Activated T-helper 1 cell treated with anti-CD3 and anti-CD28 coated beads, Interleukin-12 subunit alpha, Interleukin-12 subunit beta, Interleukin-2, Interleukin-4 antibody, amounts not matched to agents 30 ng/mL and 10 ng/mL and 1 ng/mL, durations not matched to agents 14 hours and 24 hours and 36 hours (primary cell): ENCODE results near the gene SNX19. TPM values are rescaled to one million over a fixed set of nuclear protein-coding genes. Genes with fewer than 3 reads are reported as not detected.
A peak's percentile ranks its signal among the peaks of the same experiment; 100 is the strongest.
"Not testable (repeated sequence)": the region's sequence is repeated elsewhere in the genome, so short reads cannot be mapped to it uniquely, and the experiment has no call there.

Experiments used
- DNase-seq: peaks from one replicate; pipeline ENCODE4 v3.0.0; 2021; ENCODE audit warnings: low spot score
- H3K27ac Mint-ChIP-seq: one replicate; pipeline ENCODE4 v1.8.0; 2021; ENCODE audit warnings: mild to moderate bottlenecking, mixed read lengths
- H3K27me3 Mint-ChIP-seq: one replicate; pipeline ENCODE4 v1.8.0; 2022; ENCODE audit warnings: mild to moderate bottlenecking, moderate library complexity, mixed read lengths; ENCODE audit not compliant: insufficient read depth
- H3K36me3 Mint-ChIP-seq: one replicate; pipeline ENCODE4 v1.8.0; 2021; ENCODE audit warnings: low read depth, mixed read lengths
- H3K4me1 Mint-ChIP-seq: one replicate; pipeline ENCODE4 v1.8.0; 2021; ENCODE audit warnings: low read depth, mixed read lengths
- H3K4me3 Mint-ChIP-seq: one replicate; pipeline ENCODE4 v1.8.0; 2021; ENCODE audit warnings: mild to moderate bottlenecking, moderate library complexity, mixed read lengths
- H3K9me3 Mint-ChIP-seq: one replicate; pipeline ENCODE4 v1.8.0; 2021; ENCODE audit warnings: mixed read lengths
- intact Hi-C: fragments of 100-400 bp; cut with micrococcal nuclease; formaldehyde crosslinking; loops from one replicate; pipeline ENCODE4 v1.15.1; 2024
- total RNA-seq: library from RNA; stranded (reverse); gene quantifications from 2 replicates; pipeline ENCODE4 v1.2.3, GENCODE V29; 2022

Gene SNX19, protein sequence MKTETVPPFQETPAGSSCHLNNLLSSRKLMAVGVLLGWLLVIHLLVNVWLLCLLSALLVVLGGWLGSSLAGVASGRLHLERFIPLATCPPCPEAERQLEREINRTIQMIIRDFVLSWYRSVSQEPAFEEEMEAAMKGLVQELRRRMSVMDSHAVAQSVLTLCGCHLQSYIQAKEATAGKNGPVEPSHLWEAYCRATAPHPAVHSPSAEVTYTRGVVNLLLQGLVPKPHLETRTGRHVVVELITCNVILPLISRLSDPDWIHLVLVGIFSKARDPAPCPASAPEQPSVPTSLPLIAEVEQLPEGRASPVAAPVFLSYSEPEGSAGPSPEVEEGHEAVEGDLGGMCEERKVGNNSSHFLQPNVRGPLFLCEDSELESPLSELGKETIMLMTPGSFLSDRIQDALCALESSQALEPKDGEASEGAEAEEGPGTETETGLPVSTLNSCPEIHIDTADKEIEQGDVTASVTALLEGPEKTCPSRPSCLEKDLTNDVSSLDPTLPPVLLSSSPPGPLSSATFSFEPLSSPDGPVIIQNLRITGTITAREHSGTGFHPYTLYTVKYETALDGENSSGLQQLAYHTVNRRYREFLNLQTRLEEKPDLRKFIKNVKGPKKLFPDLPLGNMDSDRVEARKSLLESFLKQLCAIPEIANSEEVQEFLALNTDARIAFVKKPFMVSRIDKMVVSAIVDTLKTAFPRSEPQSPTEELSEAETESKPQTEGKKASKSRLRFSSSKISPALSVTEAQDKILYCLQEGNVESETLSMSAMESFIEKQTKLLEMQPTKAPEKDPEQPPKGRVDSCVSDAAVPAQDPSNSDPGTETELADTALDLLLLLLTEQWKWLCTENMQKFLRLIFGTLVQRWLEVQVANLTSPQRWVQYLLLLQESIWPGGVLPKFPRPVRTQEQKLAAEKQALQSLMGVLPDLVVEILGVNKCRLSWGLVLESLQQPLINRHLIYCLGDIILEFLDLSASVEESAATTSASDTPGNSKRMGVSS
- total RNA-seq, result 58.5 and 60.7 TPM in 2 replicates

DNA sequence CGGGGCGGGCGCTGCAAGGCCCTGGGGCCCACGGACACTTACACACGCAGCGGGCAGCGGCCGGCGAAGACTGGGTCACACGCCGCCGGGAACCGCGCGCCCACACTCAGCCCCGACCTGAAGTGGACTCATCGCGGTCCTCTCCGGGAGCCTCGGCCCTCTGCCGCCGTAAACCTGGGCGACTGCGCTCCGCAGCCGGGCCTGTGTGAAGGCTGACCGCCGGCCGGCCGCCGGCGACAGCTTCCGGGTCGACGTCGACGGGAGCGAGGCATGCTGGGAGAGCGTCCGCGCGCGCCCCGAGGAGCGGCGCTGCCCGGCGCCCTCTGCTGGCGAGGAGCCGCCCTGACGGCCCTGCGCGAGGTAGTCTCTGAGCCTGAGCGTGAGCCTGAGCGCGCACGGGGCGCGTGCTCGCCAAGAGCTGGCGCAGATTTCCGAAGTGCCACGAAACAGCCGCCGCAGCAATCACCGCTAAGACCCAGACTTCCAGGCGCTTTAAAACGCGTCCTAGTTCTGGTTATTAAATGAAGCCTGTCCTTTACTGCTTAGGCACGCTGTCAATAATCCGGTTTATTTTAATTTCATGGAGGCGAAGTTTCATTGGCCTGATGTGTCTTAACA, at the start of gene SNX19:
Gene SNX19 (minus strand): TSS at position 242 of the 618 bp plus-strand sequence. CDS start 540 bp downstream, outside the sequence.
- peak; percentile 90 for DNase-seq
- peaks cover 8% of the 10 kb centered on the region for H3K27me3 Mint-ChIP-seq
- no peaks in the 10 kb centered on the region for H3K9me3 Mint-ChIP-seq
- H3K4me1 Mint-ChIP-seq, result peaks cover 33% of the 10 kb centered on the region
- peak within 1 kb of the TSS; percentile 63 for H3K27ac Mint-ChIP-seq
- peak within 1 kb of the TSS; percentile 87 for H3K4me3 Mint-ChIP-seq
- intact Hi-C loops, result loop anchor here (1.0 to 10.0 kb wide), 9 partner anchors 22 to 1638 kb away; partner anchors contain the start of genes APLP2, NFRKB and ZBTB44
- peaks cover 23% of the 10 kb centered on the region for H3K36me3 Mint-ChIP-seq

DNA sequence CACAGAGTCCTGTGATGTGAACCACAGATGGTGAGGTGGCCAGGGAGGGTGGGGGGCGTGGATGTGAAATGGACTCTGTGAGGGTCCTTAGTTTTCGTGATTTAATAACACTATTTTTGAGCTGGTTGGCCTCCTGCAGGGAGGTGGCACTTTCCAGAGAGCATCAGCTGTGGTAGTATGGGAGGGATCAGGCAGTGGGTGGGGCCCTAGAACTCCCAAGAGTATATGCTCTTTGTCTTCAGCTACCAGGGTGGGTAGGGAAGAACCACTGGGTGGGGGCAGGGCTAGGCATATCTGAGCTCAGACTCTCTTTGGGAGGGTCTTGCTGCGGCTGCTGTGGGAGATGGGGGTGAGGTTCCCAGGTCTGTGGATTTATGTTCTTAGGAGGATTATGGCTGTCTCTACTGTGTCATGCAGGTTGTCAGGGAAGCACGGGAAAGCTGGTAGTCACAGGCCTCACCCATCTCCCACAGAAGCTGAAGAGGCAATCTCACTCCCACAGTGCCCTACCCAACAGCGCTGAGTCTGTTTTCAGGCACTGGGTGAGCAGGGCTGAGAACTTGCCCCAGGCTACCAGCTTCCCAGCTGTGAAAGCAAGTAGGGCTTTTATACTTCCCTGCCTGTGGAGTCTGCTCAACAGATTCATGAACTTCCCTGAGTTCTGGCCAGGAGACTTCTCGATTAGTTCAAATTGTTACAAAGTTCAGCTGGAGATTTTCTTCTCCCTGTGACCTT, 47.9 kb upstream of the SNX19 start:
- no peaks in the 10 kb centered on the region for H3K4me1 Mint-ChIP-seq
- no peak overlapping the region for H3K27ac Mint-ChIP-seq
- H3K36me3 Mint-ChIP-seq, result no peaks in the 10 kb centered on the region
- intact Hi-C loops, result no loop called here
- no peak overlapping the region for H3K4me3 Mint-ChIP-seq
- no peaks in the 10 kb centered on the region for H3K27me3 Mint-ChIP-seq
- no peaks in the 10 kb centered on the region for H3K9me3 Mint-ChIP-seq
- no peak for DNase-seq

DNA sequence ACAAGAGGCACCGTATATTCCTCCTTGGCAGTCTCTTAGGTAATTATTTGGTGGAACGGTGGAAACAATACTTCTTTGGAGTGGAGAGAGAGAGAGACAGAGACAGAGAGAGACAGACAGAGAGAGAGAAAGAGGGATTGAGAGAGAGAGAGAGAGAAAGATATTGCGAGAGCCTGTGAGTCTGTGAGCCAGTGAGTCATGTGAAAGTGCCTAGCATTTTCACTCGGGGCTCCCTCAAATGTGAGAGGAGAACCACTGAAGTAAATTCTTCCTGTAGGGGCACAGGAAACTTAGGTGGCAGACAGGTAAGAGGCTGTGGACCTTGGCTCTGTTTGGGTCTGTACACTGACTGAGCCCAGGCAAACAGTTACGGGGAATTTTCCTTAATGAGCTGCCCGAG, 31.6 kb upstream of the SNX19 start:
- no peaks in the 10 kb centered on the region for H3K36me3 Mint-ChIP-seq
- DNase-seq, result no peak
- peaks cover 9% of the 10 kb centered on the region for H3K4me1 Mint-ChIP-seq
- H3K4me3 Mint-ChIP-seq, result no peak overlapping the region
- no peak overlapping the region for H3K27ac Mint-ChIP-seq
- intact Hi-C loops, result no loop called here
- no peaks in the 10 kb centered on the region for H3K27me3 Mint-ChIP-seq
- H3K9me3 Mint-ChIP-seq, result no peaks in the 10 kb centered on the region

DNA sequence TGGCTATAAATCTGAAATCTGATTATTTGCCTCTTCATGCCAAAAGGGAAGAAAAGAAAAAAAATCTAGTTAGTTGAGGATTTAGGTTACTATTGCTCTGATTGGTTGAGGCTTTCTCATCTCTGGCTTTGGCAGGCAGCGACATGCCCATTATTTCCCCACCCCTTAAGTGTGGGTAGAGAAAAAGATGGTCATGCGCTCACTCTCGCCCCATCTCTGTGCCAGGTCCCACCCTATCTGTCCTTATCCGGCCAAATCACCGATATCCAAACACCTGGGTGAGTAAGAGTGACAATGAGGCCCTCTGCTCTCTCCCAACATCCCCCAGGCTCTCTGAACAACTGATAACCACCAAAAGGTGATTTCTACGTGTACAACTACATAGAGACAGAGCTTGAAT, 31.2 kb upstream of the SNX19 start:
- no peak overlapping the region for H3K27ac Mint-ChIP-seq
- DNase-seq, result no peak
- peaks cover 9% of the 10 kb centered on the region for H3K4me1 Mint-ChIP-seq
- no peak overlapping the region for H3K4me3 Mint-ChIP-seq
- intact Hi-C loops, result no loop called here
- H3K9me3 Mint-ChIP-seq, result no peaks in the 10 kb centered on the region
- H3K36me3 Mint-ChIP-seq, result no peaks in the 10 kb centered on the region
- H3K27me3 Mint-ChIP-seq, result no peaks in the 10 kb centered on the region

DNA sequence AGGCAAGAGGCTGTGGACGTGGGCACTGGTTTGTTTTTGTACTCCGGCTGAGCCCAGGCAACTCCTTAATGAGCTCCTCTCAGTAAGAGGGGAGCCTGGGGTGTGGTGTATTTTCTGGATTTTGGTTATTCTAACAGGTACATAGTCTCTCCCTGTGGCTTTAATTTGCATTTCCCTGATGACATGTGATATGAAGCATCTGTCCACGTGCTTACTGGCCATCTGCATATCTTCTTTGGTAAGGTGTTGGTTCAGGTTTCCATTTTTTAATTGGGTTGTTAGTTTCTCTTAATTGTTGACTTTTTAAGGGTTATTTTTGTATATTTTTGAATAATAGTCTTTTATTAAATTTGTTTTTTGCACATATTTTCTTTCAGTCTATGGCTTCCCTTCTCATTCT, 30.8 kb upstream of the SNX19 start:
- intact Hi-C loops, result no loop called here
- no peak for DNase-seq
- Mint-ChIP-seq H3K9me3 (no peaks in the 10 kb centered on the region), H3K27me3 (no peaks in the 10 kb centered on the region), H3K4me3 (no peak overlapping the region), H3K36me3 (no peaks in the 10 kb centered on the region), H3K4me1 (peaks cover 9% of the 10 kb centered on the region), H3K27ac (no peak overlapping the region)

DNA sequence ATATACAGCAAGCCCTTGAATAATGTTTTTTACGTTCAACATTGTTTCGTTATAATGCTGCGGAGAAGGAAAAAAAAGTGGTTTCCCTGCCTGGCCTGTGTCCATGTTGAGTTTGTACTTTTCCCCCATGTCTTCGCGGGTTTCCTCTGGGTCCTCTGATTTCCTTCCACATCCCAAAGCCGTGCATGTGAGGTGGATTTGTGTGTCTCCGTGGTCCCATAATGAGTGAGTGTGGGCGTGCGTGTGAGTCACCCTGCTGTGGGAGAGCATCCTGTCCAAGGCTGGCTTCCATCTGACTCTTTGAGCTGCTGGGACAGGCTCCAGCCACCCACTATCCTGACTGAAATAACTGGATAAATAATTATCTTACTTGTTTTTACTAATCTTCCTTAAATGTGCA, 29.6 kb upstream of the SNX19 start:
- Mint-ChIP-seq H3K4me1 (peaks cover 9% of the 10 kb centered on the region), H3K27ac (no peak overlapping the region), H3K4me3 (no peak overlapping the region), H3K36me3 (no peaks in the 10 kb centered on the region), H3K27me3 (peaks cover 1% of the 10 kb centered on the region), H3K9me3 (no peaks in the 10 kb centered on the region)
- intact Hi-C loops, result no loop called here
- DNase-seq, result no peak

DNA sequence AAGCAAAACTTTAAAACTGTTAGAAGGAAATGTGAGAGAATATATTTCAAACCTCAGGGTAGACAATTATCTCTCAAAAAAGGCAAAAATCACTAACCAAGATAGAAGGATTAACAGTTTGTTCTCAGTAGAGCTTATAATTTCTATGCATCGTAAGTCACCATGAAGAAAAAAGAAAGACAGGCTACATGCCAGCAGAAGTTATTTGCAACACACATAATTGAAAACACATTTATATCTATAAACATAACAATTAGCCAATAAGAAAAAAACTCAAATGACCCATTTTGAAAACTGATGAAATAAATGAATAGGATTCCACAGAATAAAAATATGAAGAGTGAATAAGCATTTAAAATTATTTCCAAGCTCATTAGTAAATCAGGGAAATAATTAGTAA, 24.4 kb upstream of the SNX19 start:
- Mint-ChIP-seq H3K9me3 (no peaks in the 10 kb centered on the region), H3K4me3 (no peak overlapping the region), H3K27me3 (peaks cover 5% of the 10 kb centered on the region), H3K4me1 (no peaks in the 10 kb centered on the region), H3K27ac (no peak overlapping the region), H3K36me3 (no peaks in the 10 kb centered on the region)
- intact Hi-C loops, result no loop called here
- DNase-seq, result no peak

DNA sequence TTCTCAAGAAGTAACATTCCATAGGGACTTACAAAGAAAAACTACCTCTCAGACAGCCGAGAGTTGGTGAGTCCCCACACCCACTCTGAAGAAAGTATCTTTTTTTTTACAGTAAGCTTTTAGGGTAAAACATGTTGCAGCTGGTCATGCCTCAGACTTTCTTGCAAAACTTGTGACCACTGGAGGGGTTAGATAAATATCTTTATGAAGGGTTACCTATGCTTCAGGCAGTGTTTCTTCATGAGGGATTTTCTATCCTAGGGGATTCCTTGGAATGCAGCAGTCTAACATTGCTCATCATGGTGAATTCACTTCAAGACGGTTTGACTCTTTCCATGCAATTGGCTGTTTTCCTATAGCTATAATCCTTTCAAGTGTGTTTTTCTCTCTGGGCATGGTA, 20.8 kb upstream of the SNX19 start:
- no peak for DNase-seq
- H3K4me1 Mint-ChIP-seq, result no peaks in the 10 kb centered on the region
- no peak overlapping the region for H3K27ac Mint-ChIP-seq
- no peaks in the 10 kb centered on the region for H3K9me3 Mint-ChIP-seq
- no peaks in the 10 kb centered on the region for H3K36me3 Mint-ChIP-seq
- peaks cover 7% of the 10 kb centered on the region for H3K27me3 Mint-ChIP-seq
- intact Hi-C loops, result no loop called here
- H3K4me3 Mint-ChIP-seq, result no peak overlapping the region

DNA sequence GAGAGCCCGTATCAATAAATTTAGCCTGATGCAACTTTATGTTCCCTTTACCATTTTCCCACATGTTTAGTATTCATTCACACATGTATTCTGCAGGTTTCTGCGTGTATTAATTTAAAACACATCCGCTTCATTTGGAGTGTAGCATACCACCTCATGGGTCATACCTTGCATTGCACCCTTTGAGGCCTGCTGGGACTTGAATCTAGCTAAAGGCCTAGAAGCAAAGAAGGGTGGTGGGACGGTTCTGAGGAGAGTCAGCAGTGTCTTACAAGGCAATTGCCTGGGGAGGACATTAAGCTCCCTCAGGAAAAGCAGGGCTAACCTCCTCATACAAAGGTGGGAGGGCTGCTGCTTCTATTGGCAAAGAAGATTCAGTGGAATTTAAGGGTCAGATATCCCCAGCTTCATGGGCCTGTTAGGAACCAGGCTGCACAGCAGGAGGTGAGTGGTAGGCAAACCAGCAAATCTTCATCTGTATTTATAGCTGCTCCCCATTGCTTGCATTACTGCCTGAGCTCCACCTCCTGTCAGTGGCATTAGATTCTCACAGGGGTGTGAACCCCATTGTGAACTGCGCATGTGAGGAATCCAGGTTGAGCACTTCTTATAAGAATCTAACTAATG, 15.9 kb upstream of the SNX19 start:
- Mint-ChIP-seq H3K9me3 (no peaks in the 10 kb centered on the region), H3K4me1 (no peaks in the 10 kb centered on the region), H3K27ac (no peak overlapping the region), H3K36me3 (no peaks in the 10 kb centered on the region), H3K4me3 (no peak overlapping the region), H3K27me3 (peaks cover 2% of the 10 kb centered on the region)
- DNase-seq, result no peak
- intact Hi-C loops, result no loop called here

DNA sequence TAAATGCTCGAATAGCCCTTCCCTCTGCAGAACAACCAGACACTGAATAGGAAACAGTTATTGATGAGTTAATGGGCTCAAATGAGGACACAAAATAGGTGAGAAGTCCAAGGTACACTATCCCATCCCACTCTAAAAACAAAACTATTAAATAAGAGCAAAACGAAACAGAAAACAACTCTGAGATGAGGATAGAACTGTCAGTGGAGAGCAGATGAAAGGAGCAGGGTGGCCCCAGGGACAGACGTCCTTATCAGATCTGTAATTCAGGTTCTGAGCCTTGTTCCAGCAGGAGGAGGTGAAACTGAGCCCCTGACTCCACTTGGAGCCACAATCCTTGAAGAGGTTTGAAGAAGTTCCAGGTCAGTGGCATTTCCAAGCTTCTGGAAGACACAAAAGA, 8.5 kb upstream of the SNX19 start:
- Mint-ChIP-seq H3K27me3 (peaks cover 5% of the 10 kb centered on the region), H3K27ac (no peak overlapping the region), H3K4me1 (no peaks in the 10 kb centered on the region), H3K4me3 (no peak overlapping the region), H3K36me3 (no peaks in the 10 kb centered on the region), H3K9me3 (no peaks in the 10 kb centered on the region)
- no peak for DNase-seq
- intact Hi-C loops, result no loop called here

DNA sequence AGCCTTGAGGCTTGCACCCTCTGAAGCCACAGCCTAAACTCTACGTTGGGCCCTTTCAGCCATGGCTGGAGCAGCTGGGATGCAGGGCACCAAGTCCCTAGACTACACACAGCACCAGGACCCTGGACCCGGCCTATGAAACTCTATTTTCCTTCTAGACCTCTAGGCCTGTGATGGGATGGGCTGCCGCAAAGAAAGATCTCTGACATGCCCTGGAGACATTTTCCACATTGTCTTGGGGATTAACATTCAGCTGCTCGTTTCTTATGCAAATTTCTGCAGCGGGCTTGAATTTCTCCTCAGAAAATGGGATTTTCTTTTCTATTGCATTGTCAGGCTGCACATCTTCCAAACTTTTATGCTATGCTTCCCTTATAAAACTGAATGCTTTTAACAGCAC, 4.3 kb upstream of the SNX19 start:
- not testable (repeated sequence) for H3K4me3 Mint-ChIP-seq, H3K9me3 Mint-ChIP-seq

DNA sequence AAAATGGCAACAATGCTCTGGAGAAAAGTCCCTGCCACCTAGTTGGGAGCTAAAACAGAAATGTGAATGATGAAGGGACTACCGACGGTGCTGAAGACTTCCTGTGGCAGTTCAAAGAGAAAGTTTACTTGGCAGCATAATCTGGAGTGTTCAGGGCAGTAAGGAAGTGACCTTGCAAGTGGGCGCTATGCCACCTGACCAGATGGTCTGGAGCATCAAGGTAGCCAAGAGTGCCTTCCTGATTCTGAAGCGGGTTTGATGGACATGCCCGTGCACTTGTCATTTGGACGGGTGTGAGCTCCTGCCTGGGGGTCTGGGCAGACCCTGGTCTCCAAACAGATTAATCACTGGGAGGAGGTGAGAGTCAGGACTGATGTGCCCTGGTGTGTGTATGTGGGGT, 1.8 kb upstream of the SNX19 start:
- Mint-ChIP-seq H3K4me3 (no peak overlapping the region), H3K9me3 (no peaks in the 10 kb centered on the region), H3K27ac (no peak overlapping the region), H3K27me3 (peaks cover 11% of the 10 kb centered on the region), H3K36me3 (peaks cover 14% of the 10 kb centered on the region), H3K4me1 (peaks cover 20% of the 10 kb centered on the region)
- intact Hi-C loops, result loop anchor here (5.0 to 10.0 kb wide), 2 partner anchors 283 to 851 kb away; partner anchors contain the start of gene APLP2
- DNase-seq, result no peak

More for the DNA sequence above, 4.3 kb upstream of the SNX19 start:
- H3K4me1 Mint-ChIP-seq, H3K27ac Mint-ChIP-seq, H3K36me3 Mint-ChIP-seq, DNase-seq, intact Hi-C loops: not testable (repeated sequence)
- peaks cover 11% of the 10 kb centered on the region for H3K27me3 Mint-ChIP-seq
